A204.1 (cell line): ENCODE measurements around the gene CLN6.

Experiments
- FAIRE-seq: peaks from 2 replicates; lab custom pipeline; 2012; peaks lifted over from hg19 to GRCh38; lab: Jason Lieb, UNC

The CLN6 gene

GRCh38 chr15:68229386-68230156 is at the start of gene CLN6:
Gene CLN6 (minus strand): TSS chr15:68229728. CDS start chr15:68229584, 144 bp downstream.
- FAIRE-seq = no peak

- no peak for FAIRE-seq
These were observed 49.3 kb upstream of the CLN6 start for GRCh38 chr15:68278595-68279405.

DNA sequence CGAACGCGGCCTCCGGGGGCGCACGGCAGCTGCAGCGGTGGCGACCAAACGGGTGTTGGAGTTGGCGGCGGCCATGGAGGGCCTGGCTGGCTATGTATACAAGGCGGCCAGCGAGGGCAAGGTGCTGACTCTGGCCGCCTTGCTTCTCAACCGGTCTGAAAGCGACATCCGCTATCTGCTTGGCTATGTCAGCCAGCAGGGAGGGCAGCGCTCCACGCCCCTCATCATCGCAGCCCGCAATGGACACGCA is 48.7 kb upstream of the CLN6 start:
- FAIRE-seq = no peak

GRCh38 chr15:68277603-68278344 is 48.2 kb upstream of the CLN6 start, which contains the start of gene FEM1B:
Gene FEM1B (plus strand): TSS chr15:68277745. CDS start chr15:68278418, 673 bp downstream.
- FAIRE-seq = no peak

DNA sequence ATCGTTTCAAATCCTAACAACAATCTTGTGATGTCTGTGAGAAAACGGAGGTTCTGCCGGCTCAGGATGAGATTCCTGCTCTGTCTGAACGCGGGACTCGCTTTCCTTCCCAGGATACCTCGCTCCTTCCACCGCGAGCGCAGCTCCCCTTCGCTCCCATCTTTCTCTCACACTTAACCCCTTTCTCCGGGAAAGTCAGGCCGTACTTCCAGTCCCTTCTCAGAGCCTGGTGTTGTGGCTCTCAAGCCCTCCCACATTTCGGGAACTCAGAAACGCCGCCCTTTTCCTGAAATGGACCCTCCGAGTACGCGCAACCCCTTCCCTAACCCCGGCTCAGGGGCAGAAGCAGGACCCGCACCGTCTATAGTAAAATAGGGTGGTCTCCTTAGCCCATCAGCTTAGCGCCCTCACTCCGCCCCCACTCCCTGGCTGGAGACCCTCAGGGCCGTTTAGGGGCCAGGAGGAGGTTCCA is 47.6 kb upstream of the CLN6 start:
- no peak for FAIRE-seq

- no peak for FAIRE-seq
These were observed 47.1 kb upstream of the CLN6 start for GRCh38 chr15:68276668-68277067.

DNA sequence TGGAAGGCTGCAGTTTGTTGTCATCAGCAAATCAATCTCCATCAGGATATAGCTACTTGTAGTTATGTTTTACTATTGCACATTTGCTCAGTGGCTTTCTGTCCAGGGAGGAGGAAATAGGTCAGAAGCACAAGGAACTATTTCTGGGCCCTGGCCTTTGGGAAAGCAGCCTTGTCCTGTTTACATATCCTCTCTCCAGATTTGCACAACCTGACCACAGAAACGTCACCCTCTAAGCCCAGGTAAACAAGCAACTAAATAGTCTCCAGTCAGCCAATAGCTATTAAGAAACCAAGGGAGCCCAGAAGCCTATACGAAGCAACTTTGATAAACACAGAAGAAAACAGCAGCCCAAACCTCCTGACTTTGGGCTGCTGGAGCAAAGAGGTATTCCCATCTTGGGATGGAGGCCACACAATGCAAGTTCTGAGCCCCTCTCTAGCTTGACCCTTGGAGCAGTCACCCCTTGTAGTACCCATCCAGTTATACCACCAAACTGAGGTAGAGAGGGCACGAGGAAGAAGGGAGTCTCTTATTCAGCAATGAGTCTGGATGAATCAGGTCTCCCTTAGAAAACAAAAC is 45.7 kb upstream of the CLN6 start:
- no peak for FAIRE-seq

DNA sequence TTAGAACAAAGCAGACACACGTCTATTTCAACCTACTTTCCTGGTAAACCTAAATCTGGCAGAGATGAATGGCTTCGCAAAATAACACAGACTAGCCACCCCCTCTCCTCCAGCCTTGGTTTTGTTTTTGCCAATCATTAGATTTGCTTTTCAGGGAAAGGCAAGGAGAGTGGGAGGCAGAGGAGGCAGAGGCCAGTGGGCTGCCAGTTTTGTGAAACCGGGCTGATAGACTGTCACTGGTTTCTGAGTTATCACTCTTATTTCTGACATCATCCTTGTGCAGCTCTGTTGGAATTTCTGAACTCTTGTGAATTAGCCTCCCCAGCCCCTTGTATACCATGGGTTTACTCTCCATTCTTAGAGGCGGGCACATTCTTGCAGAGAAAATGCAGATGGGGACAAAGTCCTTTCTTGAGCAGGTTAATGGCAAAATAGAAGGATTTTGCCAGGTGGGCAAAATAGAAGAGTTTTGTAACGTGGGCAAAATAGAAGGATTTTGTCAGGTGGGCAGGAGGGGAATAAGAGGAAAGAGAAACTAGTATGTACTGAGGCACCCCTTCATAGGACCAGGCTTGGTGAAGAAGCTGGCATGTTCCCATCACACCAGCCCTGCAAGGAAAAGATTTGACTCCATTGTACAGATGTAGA is 44.8 kb upstream of the CLN6 start:
- FAIRE-seq = no peak

DNA sequence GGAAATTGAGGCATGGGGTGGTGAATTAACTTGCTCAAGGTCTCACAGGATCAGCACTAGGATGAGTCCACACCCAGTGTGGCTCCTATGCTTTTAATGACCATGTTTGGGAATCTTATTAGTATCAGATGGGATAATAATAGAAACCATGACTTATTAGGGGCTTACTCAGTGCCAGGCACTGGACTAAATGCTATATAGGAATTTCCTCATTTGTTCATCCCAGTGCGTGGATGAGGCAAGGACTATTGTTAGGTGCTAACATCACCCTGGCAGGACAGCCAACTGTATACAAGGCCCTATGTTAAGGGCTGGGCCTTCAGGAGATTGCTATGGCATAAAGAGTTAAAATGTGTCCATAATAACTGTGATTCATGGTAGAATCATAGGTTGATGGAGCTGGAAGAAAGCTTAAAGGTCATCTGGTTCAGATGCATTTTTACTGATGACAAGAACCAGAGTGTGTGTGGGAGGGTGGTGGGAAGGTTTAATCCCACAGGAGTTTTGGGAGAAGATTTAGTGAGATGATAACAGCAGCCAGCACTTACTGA is 43.3 kb upstream of the CLN6 start:
- FAIRE-seq = no peak

DNA sequence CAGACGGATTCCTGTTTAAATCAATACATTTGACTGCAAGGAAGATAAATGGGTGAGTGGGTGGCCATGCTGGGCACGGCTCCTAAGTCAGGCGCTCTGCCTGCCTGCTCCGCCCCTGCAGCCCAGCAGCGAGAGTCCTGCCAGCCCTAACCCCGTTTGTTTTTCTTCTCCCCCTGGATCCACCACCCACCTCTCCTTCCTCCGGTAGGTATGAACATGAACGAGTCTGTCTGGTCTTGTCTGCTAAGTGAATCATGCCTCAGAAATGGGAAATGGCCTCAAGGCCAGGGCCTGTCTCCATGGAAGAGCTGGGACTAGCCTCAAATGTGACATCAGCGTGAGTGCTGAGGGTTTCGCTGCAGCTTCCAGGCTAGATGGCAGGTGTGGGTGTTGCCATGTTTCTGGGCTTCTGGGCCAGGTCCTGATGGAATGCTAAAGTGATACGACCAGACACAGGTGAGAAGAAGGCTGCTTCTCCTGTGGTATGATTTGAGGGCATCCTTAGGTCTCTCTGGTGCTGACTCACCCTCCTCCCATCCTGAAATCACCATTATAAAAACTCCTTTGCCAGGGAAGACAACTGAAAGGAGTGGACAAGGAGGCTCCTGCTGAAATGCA is 42.4 kb upstream of the CLN6 start:
- FAIRE-seq = no peak

DNA sequence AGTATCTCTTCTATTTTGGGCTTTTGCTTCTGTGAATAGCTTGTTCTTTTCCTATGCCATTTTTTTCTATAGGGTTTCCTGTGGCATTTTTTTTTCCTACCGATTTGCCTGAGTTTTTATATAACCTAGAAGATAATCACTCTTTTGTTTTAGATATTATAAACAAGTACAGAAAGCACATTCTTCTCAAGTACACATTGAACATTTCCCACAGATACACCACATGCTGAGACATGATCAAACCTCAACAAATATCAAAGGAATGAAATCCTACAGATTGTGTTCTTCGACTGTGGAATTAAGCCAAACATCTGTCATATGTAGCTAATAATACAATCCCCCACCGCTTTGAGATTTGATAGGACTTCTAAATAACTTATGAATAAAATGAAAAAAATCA is 38.9 kb upstream of the CLN6 start:
- FAIRE-seq = no peak

DNA sequence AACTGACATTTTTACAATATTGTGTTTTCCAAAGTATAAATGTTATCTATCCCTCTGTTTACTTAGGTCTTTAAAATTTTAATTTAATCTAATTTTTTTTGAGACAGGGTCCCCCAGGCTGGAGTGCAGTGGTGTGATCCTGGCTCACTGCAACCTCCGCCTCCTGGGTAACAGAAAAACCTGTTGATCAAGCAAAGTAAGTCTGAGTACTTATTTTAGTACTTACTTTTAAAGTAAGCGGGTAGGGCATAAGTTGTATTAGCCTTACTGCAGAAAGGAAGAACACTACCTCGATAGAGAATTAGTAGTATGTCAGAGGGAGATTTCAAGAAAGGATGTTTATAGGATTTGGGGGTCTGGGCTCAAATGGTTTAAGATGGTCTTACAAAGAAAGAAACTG is 36.1 kb upstream of the CLN6 start:
- no peak for FAIRE-seq

DNA sequence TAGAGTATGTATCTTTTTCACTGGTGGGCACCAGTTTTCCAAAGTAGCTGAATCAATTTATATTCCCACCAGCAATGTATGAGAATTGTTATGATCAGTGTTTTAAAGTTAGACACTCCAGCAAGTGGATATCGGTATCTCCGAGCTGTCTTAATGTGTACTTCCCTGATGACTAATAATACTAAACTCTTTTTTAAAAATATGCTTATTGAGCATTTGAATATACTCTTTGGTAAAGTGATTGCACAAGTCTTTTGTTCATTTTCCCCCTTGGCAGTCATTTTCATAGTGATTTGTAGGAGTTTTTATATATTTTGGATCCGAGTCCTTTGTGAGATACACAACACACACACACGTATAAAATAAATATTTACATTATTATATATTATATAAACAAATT is 35.6 kb upstream of the CLN6 start:
- FAIRE-seq = no peak

- no peak for FAIRE-seq
These were observed 34.8 kb upstream of the CLN6 start for GRCh38 chr15:68264282-68264681.

DNA sequence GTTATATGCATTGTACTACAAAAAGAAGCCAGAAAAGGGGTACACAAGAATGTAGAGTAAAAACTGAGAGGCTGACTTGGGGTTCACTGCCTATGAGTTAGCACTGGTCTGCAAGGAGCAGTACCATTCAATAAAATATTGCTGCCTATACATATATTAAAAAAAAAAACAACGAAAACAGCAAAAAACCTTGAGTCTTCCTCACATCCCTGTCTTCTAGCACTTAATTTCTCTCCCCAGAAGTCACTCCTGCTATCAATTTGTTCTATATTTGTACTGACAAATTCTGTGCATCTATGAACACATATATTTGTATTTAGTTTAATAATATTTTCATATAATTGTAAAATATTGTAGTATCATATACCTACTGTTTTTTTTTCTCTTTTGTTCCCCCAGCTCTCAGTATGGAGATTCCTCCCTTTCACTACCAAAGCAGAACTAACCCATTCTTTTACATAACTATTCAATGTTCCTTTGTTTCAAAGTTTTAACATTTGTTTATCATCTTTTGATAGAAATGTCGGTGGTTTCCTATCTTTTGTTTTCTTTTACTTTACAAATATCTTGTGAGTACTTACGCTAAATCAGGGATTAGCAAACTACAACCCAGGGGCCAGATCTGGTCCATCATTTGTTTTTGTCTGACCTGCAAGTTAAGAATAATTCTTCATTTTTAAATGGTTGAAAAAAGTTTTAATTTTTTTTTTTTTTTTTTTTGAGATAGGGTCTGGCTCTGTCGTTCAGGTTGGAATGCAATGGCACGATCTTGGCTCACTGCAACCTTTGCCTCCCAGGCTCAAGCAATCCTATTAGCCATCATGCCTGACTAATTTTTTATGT is 33.2 kb upstream of the CLN6 start:
- FAIRE-seq = no peak

- no peak for FAIRE-seq
These were observed 32.5 kb upstream of the CLN6 start for GRCh38 chr15:68261980-68262379.

GRCh38 chr15:68261241-68261640 is 31.7 kb upstream of the CLN6 start:
- FAIRE-seq = no peak

DNA sequence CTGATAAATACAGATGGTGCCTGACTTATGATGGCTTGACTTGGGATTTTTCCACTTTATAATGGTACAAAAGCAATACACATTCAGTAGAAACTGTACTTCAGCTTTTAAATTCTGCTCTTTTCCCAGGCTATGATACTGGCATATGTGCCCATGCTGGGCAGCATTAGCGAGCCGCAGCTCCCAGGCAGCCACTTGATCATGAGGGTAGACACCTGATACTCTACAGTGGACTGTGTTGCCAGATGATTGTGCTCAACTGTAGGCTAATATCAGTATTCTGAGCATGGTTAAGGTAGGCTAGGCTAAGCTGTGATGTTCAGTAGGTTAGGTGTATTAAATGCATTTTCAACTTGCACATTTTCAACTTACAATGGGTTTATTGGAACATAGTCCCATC is 30.4 kb upstream of the CLN6 start:
- no peak for FAIRE-seq

DNA sequence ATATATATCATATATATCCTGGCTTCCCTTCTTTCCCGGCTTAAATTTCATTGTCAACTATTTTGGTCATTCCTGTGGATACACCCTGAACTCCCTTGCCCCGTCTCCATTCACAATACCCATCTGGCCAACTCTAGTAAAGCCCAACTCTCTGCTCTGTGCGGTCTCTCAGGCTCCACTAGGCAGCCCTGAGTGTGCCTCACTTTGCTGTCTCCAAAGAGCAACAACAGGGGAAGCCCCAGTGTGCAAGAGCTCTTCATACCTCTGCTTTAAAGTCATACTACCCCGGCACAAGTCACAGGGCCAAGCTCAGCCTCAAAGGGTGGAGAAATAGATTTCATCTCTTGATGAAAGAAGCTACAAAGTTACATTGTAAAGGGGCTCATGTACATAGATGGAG is 29.2 kb upstream of the CLN6 start:
- no peak for FAIRE-seq

- no peak for FAIRE-seq
These were observed 27.3 kb upstream of the CLN6 start for GRCh38 chr15:68256675-68257450.
